Prostate gland (tissue), 2 donors: Measurements from ENCODE around the gene RPS15.

ENCODE experiments used
- CTCF ChIP-seq, 4 experiments: fragments of 200-600 bp in 2 of 4; fragments of 450-650 bp in 2 of 4; sonication (generic) in 2 of 4; IDR thresholded peaks; 1 replicate in 3 of 4; 2 replicates in 1 of 4; pipeline ENCODE4 v1.5.1; 2016 to 2019; ENCODE audit warnings: antibody characterized with exemption in 4 of 4, mild to moderate bottlenecking in 2 of 4, moderate library complexity in 2 of 4
- POLR2A ChIP-seq: fragments of 450-650 bp; IDR thresholded peaks from one replicate; pipeline ENCODE4 v1.6.1; 2016; ENCODE audit warnings: antibody characterized with exemption, mild to moderate bottlenecking
- POLR2AphosphoS5 ChIP-seq: sonication (generic); formaldehyde crosslinking; IDR thresholded peaks from one replicate; pipeline ENCODE4 v1.6.1; 2017; ENCODE audit warnings: antibody characterized with exemption

- no peak for TF ChIP-seq CTCF (IDR thresholded peaks at IDR 0.05)
- no peak for TF ChIP-seq POLR2AphosphoS5
- TF ChIP-seq POLR2A = no peak
Observed at GRCh38 chr19:1423436-1424191, 14.6 kb upstream of the RPS15 start.
